GM12801 (cell line): ENCODE data around the gene PDE2A.

Experiments used
- CTCF ChIP-seq: IDR thresholded peaks from one replicate; pipeline ENCODE4 v1.5.1; 2011; ENCODE audit warnings: control low read depth; ENCODE audit not compliant: insufficient read length; ENCODE audit errors: extremely low read depth

The PDE2A gene

DNA sequence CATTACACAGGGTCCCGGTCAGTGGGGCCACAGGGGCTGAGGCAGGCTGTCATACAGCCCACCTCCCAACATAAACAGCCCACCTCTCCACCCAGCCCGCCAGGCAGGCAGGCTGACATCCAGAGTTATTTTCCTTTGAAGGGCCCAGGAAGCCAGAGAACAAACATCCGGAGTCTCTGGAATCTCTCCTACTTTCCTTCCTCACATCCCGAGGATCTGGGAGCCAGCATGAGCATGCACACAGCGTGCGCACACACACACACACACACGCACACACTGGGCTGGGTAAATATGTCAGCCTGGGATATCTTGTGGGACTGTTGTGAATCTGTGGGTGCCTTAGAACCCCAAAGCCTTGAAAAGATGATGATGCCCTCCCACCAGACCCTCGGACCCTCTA lies 55.4 kb downstream of the PDE2A start:
- TF ChIP-seq CTCF = no peak

GRCh38 chr11:72617080-72617762 lies 57.0 kb downstream of the PDE2A start:
- TF ChIP-seq CTCF = no peak

- TF ChIP-seq CTCF = no peak
Measured at GRCh38 chr11:72616655-72617054, 57.6 kb downstream of the PDE2A start.

- no peak for TF ChIP-seq CTCF
Measured at GRCh38 chr11:72615329-72615728, 58.9 kb downstream of the PDE2A start.

GRCh38 chr11:72614381-72614780 lies 59.8 kb downstream of the PDE2A start:
- TF ChIP-seq CTCF = no peak

DNA sequence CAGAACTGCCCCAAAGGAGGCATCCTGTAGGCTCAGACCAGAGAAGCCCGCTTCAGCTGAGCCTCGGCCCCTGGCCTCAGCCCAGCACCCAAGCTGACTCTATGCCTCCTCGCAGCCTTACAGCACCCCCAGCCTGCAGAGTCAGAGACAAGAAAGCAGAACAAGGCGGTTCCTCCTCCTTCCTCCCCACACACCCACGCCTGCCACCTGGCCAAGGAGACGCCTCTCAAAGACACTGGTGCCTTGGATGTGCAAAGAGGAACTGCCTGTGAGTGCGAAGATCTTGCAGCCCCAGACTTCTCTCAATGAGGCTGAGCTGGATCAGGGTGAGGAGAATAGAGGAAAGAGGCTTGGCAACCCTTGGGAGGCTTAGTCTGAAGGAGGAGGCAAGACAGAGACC lies 60.2 kb downstream of the PDE2A start:
- TF ChIP-seq CTCF = no peak

- no peak for TF ChIP-seq CTCF
Measured at GRCh38 chr11:72613450-72613849, 60.8 kb downstream of the PDE2A start.
